HUES64 (cell line): ENCODE data around the gene DENND2A.
"Not testable (repeated sequence)": the region's sequence is repeated elsewhere in the genome, so short reads cannot be mapped to it uniquely, and the experiment has no call there.

Experiments
- H3K27ac ChIP-seq: 2 replicates; pipeline ENCODE4 v1.7.0; 2013; ENCODE audit warnings: low read depth, low read length, inconsistent platforms
- H3K27me3 ChIP-seq: 2 replicates; pipeline ENCODE4 v1.6.1; 2013; ENCODE audit warnings: mild to moderate bottlenecking, low read length; ENCODE audit not compliant: insufficient read depth
- H3K36me3 ChIP-seq: 2 replicates; pipeline ENCODE4 v1.6.1; 2013; ENCODE audit warnings: mild to moderate bottlenecking, low read length; ENCODE audit not compliant: insufficient read depth
- H3K4me1 ChIP-seq: 2 replicates; pipeline ENCODE4 v1.6.1; 2013; ENCODE audit warnings: mild to moderate bottlenecking, low read length, moderate library complexity; ENCODE audit not compliant: insufficient read depth
- H3K4me3 ChIP-seq: 2 replicates; pipeline ENCODE4 v1.5.1; 2013; ENCODE audit warnings: mild to moderate bottlenecking, low read length, moderate library complexity
- H3K9ac ChIP-seq: 2 replicates; pipeline ENCODE4 v1.6.1; 2013; ENCODE audit warnings: mild to moderate bottlenecking, low read depth, low read length
- H3K9me3 ChIP-seq: 2 replicates; pipeline ENCODE4 v1.6.1; 2013; ENCODE audit warnings: low read depth, low read length; ENCODE audit not compliant: insufficient read depth
- WGBS: fragments of 150-250, 120-280 bp; methylation state at CpG from one replicate; pipeline ENCODE4 v1.1.7; 2013; ENCODE audit warnings: missing lambda C conversion rate; 5-methylcytosine and 5-hydroxymethylcytosine counted together

DENND2A gene

GRCh38 chr7:140672382-140673062, 31.9 kb upstream of the DENND2A start, which contains the start of gene ADCK2:
TSS of gene ADCK2 (plus strand) at chr7:140672945. CDS start at chr7:140673331, 386 bp downstream.
- Histone ChIP-seq H3K27ac (no peak within 1 kb of the TSS), H3K4me3 (peak within 1 kb of the TSS; percentile 69), H3K4me1 (no peaks in the 10 kb centered on the region), H3K9ac (peak within 1 kb of the TSS; percentile 56), H3K27me3 (peaks cover 18% of the 10 kb centered on the region), H3K36me3 (no peaks in the 10 kb centered on the region), H3K9me3 (no peaks in the 10 kb centered on the region)
- WGBS: 1% methylated on average over 36 of the region's 41 CpGs

GRCh38 chr7:140671966-140672365, 31.4 kb upstream of the DENND2A start:
- H3K9ac ChIP-seq: 0 out of 2 replicates have a peak overlapping the region, but pooled peaks have one; percentile 15
- H3K27me3 ChIP-seq: peaks cover 18% of the 10 kb centered on the region
- H3K27ac ChIP-seq: no peak overlapping the region
- 81% methylated on average over 15 of the region's 15 CpGs for WGBS
- no peaks in the 10 kb centered on the region for H3K9me3 ChIP-seq
- peak overlapping the region; percentile 52 for H3K4me3 ChIP-seq
- H3K36me3 ChIP-seq: no peaks in the 10 kb centered on the region
- H3K4me1 ChIP-seq: no peaks in the 10 kb centered on the region

GRCh38 chr7:140670343-140670935, 29.8 kb upstream of the DENND2A start:
- Histone ChIP-seq H3K27ac (no peak overlapping the region), H3K9ac (no peak overlapping the region), H3K9me3 (no peaks in the 10 kb centered on the region), H3K36me3 (no peaks in the 10 kb centered on the region), H3K4me3 (no peak overlapping the region), H3K4me1 (no peaks in the 10 kb centered on the region), H3K27me3 (peaks cover 18% of the 10 kb centered on the region)
- 83% methylated on average over 4 of the region's 4 CpGs for WGBS

- H3K27ac ChIP-seq, H3K36me3 ChIP-seq, H3K4me1 ChIP-seq, H3K4me3 ChIP-seq, H3K9me3 ChIP-seq, H3K9ac ChIP-seq: not testable (repeated sequence)
- WGBS: 93% methylated on average over 10 of the region's 10 CpGs
- H3K27me3 ChIP-seq: peaks cover 18% of the 10 kb centered on the region
These were observed 29.2 kb upstream of the DENND2A start for GRCh38 chr7:140669862-140670261.

- no peaks in the 10 kb centered on the region for H3K9me3 ChIP-seq
- H3K27ac ChIP-seq: no peak overlapping the region
- 90% methylated on average over 2 of the region's 3 CpGs for WGBS
- no peaks in the 10 kb centered on the region for H3K36me3 ChIP-seq
- no peak overlapping the region for H3K9ac ChIP-seq
- peaks cover 15% of the 10 kb centered on the region for H3K27me3 ChIP-seq
- H3K4me3 ChIP-seq: no peak overlapping the region
- H3K4me1 ChIP-seq: no peaks in the 10 kb centered on the region
These were observed 28.7 kb upstream of the DENND2A start for GRCh38 chr7:140669352-140669751.

GRCh38 chr7:140668641-140669040, 28.0 kb upstream of the DENND2A start:
- 90% methylated on average over 1 of the region's 1 CpG for WGBS
- Histone ChIP-seq H3K27ac (no peak overlapping the region), H3K4me1 (no peaks in the 10 kb centered on the region), H3K9me3 (no peaks in the 10 kb centered on the region), H3K36me3 (no peaks in the 10 kb centered on the region), H3K27me3 (peaks cover 8% of the 10 kb centered on the region; the same call in 1 of the 2 replicates), H3K9ac (no peak overlapping the region), H3K4me3 (no peak overlapping the region)

- H3K27me3 ChIP-seq: no peaks in the 10 kb centered on the region; the same call in 1 of the 2 replicates
- no peaks in the 10 kb centered on the region for H3K36me3 ChIP-seq
- no peak overlapping the region for H3K27ac ChIP-seq
- 100% methylated on average over 1 of the region's 1 CpG for WGBS
- H3K9me3 ChIP-seq: no peaks in the 10 kb centered on the region
- H3K4me3 ChIP-seq: no peak overlapping the region
- no peak overlapping the region for H3K9ac ChIP-seq
- H3K4me1 ChIP-seq: no peaks in the 10 kb centered on the region
These were observed 26.9 kb upstream of the DENND2A start for GRCh38 chr7:140667476-140667875.

GRCh38 chr7:140662938-140663337, 22.3 kb upstream of the DENND2A start:
- H3K27ac ChIP-seq, H3K4me3 ChIP-seq, H3K9me3 ChIP-seq, H3K27me3 ChIP-seq, H3K9ac ChIP-seq, H3K36me3 ChIP-seq, H3K4me1 ChIP-seq: not testable (repeated sequence)
- WGBS: 89% methylated on average over 1 of the region's 2 CpGs

GRCh38 chr7:140661124-140661523, 20.5 kb upstream of the DENND2A start:
- no peak overlapping the region for H3K4me3 ChIP-seq
- WGBS: 82% methylated on average over 1 of the region's 2 CpGs
- H3K9me3 ChIP-seq: no peaks in the 10 kb centered on the region
- no peak overlapping the region for H3K9ac ChIP-seq
- no peak overlapping the region for H3K27ac ChIP-seq
- no peaks in the 10 kb centered on the region for H3K36me3 ChIP-seq
- H3K27me3 ChIP-seq: no peaks in the 10 kb centered on the region
- no peaks in the 10 kb centered on the region for H3K4me1 ChIP-seq

- WGBS: 96% methylated on average over 8 of the region's 8 CpGs
- H3K9ac ChIP-seq: no peak overlapping the region
- H3K27me3 ChIP-seq: no peaks in the 10 kb centered on the region
- H3K4me3 ChIP-seq: no peak overlapping the region
- no peak overlapping the region for H3K27ac ChIP-seq
- no peaks in the 10 kb centered on the region for H3K4me1 ChIP-seq
- H3K9me3 ChIP-seq: no peaks in the 10 kb centered on the region
- no peaks in the 10 kb centered on the region for H3K36me3 ChIP-seq
These were observed 19.2 kb upstream of the DENND2A start for GRCh38 chr7:140659856-140660255.

GRCh38 chr7:140657891-140658290, 17.3 kb upstream of the DENND2A start:
- no peak overlapping the region for H3K9ac ChIP-seq
- WGBS: 97% methylated on average over 9 of the region's 9 CpGs
- no peak overlapping the region for H3K27ac ChIP-seq
- H3K27me3 ChIP-seq: no peaks in the 10 kb centered on the region
- no peaks in the 10 kb centered on the region for H3K36me3 ChIP-seq
- no peaks in the 10 kb centered on the region for H3K9me3 ChIP-seq
- no peak overlapping the region for H3K4me3 ChIP-seq
- no peaks in the 10 kb centered on the region for H3K4me1 ChIP-seq
